Activated CD4-positive, alpha-beta T cell treated with anti-CD3 and anti-CD28 coated beads, Interleukin-2, Interleukin-4, amounts not matched to agents 100 ng/mL and 50 ng/mL, durations not matched to agents 16 hours and 8 hours (primary cell): Measurements from ENCODE around the gene ZMYND10.

ENCODE experiments used
- DNase-seq: peaks from one replicate; pipeline ENCODE4 v3.0.0-alpha.2; 2020; ENCODE audit warnings: low spot score

ZMYND10 gene

DNA sequence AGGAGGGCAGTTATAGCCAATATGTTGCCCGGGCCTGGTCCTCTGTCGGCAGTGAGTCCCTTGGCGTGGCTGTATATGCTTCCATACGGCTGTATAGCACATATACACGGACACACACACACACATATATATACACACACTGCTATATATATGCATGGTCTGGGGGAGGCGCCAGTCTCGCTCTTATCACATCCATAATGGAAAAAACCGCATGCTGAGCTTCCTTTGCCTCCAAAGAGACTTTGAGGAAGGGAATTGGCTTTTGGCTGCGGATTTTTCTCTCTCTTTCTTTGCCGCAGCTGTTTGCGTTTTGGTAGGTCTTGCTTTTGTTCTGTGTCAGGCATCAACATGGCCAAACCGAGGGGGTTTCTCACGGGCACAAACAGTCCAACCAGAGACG, 25.1 kb upstream of the ZMYND10 start:
- no peak for DNase-seq

DNA sequence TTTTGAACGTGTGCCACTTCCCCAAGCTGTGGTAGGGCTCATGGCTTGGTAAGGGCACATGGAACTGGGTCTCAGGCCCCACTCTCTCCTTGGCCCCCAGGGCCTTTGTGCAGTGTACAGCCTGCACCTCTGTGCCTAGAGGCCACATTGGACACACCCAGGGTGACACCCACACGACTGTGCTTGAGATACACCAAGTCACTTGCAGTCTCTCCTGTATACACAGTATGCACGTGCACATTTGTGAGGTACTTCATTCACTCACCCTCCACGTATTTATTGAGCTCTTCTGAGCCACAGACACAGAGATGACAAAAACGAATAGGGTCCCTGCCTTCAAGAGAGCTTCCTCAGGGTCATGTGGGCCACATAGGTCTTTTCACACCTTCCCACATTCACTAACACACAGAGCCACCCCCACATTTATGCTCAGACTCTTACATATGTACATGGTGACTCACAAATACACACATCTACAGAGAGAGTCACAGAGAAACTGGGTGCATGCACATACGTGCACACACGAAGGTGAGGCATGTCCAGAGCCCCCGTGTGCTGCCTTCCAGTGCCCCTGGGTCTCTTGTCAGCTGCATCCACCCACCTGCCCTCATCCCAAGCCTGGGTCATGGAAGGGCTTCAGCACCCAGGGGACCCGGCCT, 23.6 kb upstream of the ZMYND10 start:
- DNase-seq = no peak

- no peak for DNase-seq
These were observed 20.3 kb upstream of the ZMYND10 start for GRCh38 chr3:50365842-50366220.

GRCh38 chr3:50365080-50365841, 19.7 kb upstream of the ZMYND10 start:
- peak; percentile 94 for DNase-seq

GRCh38 chr3:50364573-50365079, 19.1 kb upstream of the ZMYND10 start:
- no peak for DNase-seq

DNA sequence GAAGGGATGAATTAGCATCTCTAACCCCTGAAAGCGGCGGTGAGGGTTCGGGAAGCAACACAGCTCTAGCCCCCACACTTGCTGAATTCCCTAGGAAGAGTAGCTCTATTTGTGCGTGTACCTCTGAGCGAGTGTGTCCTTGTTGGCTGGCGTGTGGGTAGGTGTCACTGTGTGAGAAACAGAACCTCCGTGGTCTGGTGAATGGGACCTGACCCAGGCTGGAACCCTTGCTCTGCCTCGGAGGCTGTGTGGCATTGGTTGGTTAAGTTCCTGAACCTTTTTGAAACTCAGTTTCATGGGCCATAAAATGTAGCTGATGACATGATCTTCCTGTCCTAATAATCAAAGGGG, 14.2 kb upstream of the ZMYND10 start:
- no peak for DNase-seq

GRCh38 chr3:50358911-50359759, 13.6 kb upstream of the ZMYND10 start, which contains the start of gene TMEM115:
TSS of gene TMEM115 (minus strand) at chr3:50359521. CDS start at chr3:50359063, 458 bp downstream.
- peak; percentile 99 for DNase-seq

DNA sequence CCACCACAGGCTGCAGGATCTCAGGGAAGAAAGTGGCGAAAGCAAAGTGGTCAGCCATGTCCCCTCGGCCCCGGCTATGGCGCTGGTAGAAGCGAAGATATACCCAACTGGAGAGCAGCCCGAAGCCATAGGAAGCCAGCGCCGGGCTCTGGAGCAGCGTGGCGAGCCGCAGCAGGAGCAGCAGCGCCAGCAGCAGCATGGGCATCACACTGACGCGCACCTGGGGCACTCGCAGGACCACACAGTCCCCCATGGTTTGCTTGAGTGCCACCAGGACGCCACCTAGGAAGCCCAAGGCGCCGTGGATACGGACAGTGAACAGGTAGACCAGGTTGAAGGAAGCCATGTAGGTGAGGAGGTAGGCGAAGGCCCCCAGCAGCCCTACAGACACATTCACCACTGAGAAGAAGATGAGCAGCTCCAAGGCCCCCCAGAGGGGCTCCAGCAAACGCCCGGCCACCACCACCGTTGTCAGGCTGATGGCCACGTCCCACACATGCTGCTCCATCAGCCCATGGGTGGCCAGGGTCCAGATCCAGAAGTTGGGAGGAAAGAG, 12.9 kb upstream of the ZMYND10 start:
- DNase-seq = no peak

DNA sequence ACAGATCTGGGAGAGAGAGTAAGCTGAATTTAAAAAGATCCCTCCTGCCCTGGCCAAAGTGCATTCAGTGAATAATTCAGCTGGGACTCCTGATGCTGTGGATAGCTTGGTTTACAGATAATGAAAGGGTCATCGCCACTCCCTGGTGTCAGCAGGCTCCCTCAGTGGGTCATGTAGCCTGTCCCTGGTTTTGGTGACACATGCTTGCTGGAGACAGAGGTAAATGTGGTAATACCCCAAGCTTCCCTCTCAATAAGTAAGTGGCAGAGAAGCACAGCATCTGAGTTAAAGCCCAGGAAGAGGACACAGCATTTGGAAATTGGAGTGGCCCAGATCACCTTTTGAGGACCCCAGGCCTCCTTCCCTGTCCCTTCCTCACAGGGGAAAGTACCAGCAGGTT, 11.9 kb upstream of the ZMYND10 start:
- no peak for DNase-seq

- DNase-seq = no peak
These were observed 11.0 kb upstream of the ZMYND10 start for GRCh38 chr3:50356553-50356952.

DNA sequence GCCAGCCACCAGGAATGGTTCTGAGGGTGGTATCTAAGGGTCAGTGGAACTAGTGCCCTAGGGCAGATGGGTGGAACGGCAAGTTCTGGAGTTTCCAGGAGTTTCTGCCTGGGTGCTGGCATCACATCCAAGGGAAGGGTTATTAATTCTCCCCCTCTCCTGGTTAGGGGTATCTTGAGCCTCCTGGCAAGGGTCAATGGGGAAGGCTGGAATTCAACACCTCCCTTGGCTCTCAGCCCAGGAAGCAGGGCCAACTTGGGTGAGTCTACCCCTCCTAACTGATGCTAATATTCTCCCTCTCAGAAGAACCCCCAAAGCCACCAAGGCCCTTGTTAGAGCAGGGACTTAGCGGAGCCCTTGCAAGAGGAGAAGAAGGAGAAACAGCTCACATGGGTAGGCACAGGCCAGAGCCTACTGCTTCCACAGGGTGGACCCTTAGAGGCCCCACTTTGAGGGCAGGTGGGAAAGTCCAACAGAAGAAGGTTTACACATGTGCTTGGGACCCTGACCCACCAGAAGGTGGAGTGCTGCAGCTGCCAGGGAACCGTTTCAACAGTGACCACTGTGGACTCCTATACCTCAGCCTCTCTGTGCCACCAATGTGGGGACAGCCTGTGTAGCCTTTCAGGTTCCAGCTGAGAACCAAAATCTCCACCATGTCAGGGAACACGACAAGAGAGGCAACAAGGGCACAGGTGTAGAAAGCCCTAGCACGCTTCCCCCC, 10.5 kb upstream of the ZMYND10 start:
- DNase-seq = no peak

- DNase-seq = no peak
These were observed 9.3 kb upstream of the ZMYND10 start for GRCh38 chr3:50354850-50355249.

GRCh38 chr3:50354186-50354764, 8.7 kb upstream of the ZMYND10 start:
- DNase-seq = no peak

DNA sequence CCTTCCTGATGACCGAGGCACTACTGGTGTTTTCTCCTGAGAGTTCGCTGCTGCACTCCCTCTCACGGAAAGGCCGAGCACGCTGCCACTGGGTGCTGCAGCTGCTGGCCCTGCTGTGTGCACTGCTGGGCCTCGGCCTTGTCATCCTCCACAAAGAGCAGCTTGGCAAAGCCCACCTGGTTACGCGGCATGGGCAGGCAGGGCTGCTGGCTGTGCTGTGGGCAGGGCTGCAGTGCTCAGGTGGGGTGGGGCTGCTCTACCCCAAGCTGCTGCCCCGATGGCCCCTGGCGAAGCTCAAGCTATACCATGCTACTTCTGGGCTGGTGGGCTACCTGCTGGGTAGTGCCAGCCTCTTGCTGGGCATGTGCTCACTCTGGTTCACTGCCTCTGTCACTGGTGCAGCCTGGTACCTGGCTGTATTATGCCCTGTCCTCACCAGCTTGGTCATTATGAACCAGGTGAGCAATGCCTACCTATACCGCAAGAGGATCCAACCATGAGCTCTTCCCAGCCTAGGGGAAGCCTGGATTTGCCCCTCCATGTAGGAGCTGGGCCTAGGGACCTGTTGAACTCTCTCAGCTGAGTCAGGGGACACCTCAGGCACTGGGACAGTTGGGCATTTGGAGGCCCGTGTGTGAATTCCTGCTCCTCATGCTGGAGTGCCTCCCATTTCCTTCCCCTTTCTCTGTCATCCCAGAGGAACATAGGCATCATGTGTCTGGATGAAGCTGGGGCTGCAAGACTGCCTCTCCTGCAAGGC, 7.9 kb upstream of the ZMYND10 start:
- DNase-seq = no peak

DNA sequence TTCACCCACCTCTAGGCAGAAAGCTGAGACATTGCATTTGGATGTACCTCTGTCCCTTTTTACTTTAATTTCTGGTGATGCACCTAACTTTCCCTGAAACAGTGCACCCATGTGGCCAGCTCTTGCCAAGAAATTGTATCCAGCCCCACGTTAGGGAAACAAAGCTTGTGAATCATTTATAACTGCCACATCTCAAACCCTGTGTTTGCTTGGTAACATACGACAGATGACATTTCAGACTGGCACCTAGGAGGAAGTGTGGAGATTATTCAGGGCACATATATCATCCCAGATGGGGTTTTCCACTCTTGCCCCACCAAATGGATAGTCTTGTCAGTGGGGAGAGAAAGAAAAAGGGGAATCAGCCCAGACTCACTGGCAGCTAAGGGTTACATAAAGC, 7.2 kb upstream of the ZMYND10 start:
- DNase-seq = no peak

DNA sequence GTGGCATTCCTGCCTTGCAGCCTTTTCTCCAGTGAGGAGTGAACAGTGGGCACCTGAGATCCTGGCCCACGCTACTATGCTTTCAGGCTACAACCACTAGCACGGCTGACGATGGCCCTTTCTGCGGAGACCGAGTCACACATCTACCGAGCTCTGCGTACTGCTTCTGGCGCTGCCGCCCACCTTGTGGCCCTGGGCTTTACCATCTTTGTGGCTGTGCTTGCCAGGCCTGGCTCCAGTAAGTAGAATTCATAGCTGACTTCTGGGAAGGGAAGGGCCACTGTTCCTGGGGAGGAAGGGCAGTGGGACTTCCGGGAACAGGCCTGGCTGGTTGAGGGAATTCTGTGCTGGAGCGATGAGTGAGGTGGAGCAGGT, 5.8 kb upstream of the ZMYND10 start:
- DNase-seq = no peak

GRCh38 chr3:50350527-50351322, 5.2 kb upstream of the ZMYND10 start, which contains the start of the genes CYB561D2 and NPRL2:
TSS of gene CYB561D2 (plus strand) at chr3:50350862. CDS start at chr3:50351434, 572 bp downstream.
TSS of gene NPRL2 (minus strand) at chr3:50350775. CDS start at chr3:50350652, 123 bp downstream.
- DNase-seq = peak; percentile 98

GRCh38 chr3:50350213-50350526, 4.6 kb upstream of the ZMYND10 start:
- DNase-seq = no peak

DNA sequence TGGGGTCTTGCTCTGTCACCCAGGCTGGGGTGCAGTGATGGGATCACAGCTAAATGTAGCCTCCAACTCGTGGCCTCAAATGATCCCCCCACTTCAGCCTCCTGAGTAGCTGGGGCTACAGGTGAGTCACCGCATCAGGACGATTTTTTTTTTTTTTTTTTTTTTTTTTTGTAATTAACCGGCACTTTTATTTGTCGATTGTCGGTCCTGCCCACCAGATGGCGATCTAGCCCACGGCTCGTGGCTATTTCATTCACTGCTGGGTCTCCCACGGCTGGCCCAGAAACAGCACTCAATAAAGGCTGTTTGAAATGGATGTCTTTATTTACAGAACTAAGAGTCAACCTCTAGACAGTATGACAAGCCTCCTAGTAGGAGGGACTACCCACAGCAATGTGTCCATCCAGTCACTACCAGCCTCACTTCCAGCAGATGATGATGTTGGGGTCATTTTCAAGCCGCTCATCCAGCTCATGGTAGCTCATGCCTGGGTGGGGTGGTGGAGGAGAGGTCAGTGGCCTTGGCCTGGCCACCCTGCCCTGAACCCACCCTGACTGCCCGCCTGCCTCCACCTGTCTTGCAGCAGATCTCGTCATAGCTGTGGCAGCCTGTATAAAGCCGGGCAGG, 1.8 kb upstream of the ZMYND10 start:
- DNase-seq = peak; percentile 70
